GM18498 (cell line): ENCODE results near the gene SIT1.
"Not testable (repeated sequence)": the region's sequence is repeated elsewhere in the genome, so short reads cannot be mapped to it uniquely, and the experiment has no call there.

Experiments
- ATAC-seq: cut with Tn5 transposase; IDR thresholded peaks from one replicate; pipeline ENCODE4 v1.9.1; 2021; ENCODE audit warnings: mild to moderate bottlenecking, moderate library complexity; ENCODE audit not compliant: unreplicated experiment

The SIT1 gene

DNA sequence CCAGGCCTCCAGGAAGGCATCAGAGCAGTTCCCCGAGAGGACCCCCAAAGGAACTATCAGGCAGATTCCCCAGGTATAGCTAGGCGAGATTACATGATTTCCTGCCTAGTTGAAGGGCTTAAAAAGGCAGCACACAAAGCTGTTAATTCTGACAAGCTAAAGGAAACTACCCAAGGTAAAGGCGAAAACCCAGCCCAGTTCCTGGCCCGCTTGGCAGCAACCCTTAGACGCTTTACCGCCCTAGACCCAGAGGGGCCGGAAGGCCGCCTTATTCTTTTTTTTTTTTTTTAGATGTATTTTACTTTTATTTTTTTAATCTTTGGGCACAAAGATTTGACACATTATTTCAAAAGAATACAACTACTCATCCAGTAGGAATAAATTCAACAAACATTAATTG, 12.0 kb downstream of the SIT1 start:
- not testable (repeated sequence) for ATAC-seq

GRCh38 chr9:35637427-35637955, 13.2 kb downstream of the SIT1 start:
- ATAC-seq: not testable (repeated sequence)

DNA sequence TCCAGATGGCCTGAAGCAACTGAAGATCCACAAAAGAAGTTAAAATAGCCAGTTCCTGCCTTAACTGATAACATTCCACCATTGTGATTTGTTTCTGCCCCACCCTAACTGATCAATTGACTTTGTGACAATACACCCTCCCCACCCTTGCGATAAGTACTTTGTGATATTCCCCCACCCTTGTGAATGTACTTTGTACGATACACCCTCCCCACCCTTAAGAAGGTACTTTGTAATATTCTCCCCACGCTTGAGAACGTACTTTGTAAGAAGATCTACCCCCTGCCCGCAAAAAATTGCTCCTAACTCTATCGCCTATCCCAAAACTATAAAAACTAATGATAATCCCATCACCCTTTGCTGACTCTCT, 13.9 kb downstream of the SIT1 start:
- not testable (repeated sequence) for ATAC-seq

GRCh38 chr9:35636135-35636876, 14.4 kb downstream of the SIT1 start:
- no peak for ATAC-seq

- no peak for ATAC-seq
Observed at GRCh38 chr9:35635730-35636129, 15.0 kb downstream of the SIT1 start.

GRCh38 chr9:35629597-35629996, 21.1 kb downstream of the SIT1 start:
- ATAC-seq: no peak

- no peak for ATAC-seq
Observed at GRCh38 chr9:35628389-35628991, 22.2 kb downstream of the SIT1 start.

GRCh38 chr9:35627575-35627974, 23.2 kb downstream of the SIT1 start:
- ATAC-seq: no peak

DNA sequence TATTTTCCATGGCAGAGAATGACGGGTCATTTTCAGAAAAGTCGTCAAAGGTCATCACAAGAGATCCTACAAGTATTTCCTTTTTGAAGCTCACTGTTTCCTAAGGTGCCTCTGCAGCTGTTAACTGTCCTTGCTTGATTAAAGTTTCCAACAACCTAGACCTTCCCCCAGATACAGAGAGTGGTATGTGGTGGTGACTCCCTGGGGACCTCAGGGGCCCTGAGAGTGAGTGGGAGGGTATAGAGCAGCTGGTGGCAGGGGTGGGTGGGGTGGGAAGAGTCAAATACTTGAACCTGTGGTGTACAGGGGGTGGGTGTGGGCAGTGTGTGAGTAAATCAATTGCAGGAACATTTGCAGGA, 31.0 kb downstream of the SIT1 start:
- peak; percentile 56 for ATAC-seq

DNA sequence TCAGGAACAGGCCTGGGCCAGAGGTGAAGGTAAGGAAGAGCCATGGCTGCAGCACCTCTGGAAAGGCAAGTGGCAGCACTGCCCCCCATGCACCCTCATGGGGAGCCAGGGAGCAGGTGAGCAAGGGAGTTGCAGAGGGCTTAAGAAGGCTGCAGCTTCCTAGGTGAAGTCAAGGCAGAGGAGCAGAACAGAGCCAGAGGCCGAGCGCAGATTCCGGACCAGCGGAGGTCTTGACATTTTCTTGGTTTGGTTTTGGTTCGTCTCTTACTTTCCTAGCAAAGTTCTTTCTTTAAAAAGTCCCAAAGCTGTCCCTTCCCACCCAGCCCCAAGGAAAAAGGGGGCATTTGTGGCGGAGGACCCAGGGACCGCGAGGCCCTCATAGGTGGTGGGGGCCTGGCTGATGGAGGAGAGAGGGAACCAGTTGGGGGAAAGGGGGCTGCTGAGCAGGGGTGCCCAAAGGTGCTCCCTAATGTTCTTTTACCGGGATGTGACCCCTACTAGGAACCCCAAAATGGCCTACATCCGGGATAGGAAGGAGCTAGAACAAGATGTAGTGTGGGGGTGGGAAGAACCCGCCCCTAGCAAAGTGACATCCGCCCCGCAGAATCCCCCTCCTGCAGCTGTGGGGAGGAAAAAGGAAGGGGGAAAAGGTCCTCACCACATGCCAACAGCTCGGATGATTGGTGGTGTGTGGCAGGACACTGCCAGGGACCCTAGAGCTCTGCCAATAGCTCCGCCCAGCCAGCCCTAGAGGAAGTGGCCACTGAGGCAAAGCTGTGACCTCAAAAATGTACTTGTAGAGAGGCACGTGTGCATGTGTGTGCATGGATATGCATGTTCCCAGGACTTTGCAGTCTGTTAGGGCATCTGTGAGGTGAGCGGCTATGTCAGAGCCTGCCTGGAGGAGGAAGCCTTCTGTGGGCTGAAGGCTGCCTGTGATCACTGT, 31.6 kb downstream of the SIT1 start:
- peak; percentile 49 for ATAC-seq

DNA sequence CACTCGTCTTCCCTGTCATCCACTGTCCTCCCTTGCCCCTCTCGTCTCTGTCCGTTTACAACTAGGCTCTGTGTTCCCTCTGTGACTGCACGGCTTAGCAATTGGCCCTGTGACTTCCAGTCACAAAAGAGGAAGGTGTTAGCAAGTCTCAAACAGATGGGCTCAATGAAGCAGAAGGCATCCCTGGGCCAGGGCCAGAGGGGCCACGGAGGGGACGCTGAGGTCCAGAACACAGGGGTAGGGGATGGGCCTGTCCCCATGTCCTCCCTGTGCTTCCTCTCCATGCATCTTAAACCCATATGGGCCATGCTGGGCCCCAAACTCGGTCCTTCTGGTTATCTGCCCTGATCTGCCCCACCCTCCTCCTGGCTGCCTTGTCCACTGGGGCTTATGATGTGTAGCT, 32.4 kb downstream of the SIT1 start, which contains the start of gene CD72:
CD72 (minus strand) TSS at position 89 of the 403 bp plus-strand sequence. CDS start 110 bp downstream, outside the sequence.
- no peak for ATAC-seq

DNA sequence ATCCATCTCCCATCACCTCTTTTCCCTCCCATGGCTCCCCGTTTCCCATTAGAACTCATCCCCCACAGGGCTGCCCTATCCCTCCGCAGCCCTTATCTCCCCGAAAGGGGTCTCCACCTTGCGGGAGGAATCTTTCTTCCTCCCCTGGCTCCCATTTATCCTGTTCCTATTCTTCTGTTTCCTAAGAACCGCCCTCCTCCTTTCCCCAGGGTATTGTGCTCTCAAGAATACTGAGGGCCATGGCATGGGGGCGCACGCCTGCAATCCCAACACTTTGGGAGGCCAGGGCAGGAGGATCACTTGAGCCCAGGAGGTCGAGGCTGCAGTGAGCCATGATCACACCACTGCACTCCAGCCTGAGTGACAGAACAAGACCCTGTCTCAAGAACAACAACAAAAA, 33.2 kb downstream of the SIT1 start:
- ATAC-seq: no peak

- peak; percentile 38 for ATAC-seq
Observed at GRCh38 chr9:35616681-35617459, 33.9 kb downstream of the SIT1 start.

GRCh38 chr9:35615981-35616680, 34.6 kb downstream of the SIT1 start:
- no peak for ATAC-seq

GRCh38 chr9:35612843-35613242, 37.9 kb downstream of the SIT1 start:
- no peak for ATAC-seq

DNA sequence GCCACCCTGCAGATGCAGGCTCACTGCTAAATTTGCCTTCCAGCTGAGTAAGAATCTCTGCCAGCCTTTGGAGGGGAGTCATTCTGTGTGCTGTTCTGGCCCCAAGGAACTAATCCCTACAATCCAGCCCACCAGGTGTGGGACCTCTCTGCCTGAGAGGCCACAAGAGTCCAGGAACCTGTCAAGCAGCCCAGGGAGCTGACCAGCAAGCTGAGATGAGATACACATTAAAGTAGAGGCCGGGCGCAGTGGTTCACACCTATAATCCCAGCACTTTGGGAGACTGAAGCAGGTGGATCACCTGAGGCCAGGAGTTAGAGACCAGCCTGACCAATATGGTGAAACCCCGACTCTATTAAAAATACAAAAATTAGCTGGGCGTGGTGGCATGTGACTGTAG, 38.7 kb downstream of the SIT1 start:
- not testable (repeated sequence) for ATAC-seq

DNA sequence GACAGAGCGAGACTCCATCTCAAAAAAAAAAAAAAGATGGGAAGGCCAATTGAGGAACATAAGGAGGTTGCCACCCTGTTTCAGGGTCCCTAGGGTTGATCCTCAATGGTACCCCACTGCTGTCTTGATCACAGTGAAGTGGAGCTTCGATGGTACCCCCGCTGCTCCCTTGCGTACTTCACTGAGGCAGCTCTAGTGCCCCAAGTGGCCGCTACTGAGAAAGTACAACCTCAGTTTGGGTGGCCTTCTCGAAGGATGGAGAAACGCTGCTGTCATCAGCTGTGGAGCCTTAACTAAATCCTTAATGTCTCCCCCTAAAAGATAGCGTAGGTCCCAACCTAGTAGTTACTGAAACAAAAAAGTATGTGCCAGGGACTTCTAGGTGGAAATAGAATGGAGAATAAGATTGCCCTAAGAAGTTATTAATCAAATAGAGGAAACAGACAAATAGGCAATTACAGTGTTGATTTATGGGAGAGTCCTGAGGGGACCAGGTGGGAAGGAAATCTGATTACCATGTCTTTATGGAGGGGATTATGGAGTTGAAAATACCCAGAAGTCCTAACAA, 39.4 kb downstream of the SIT1 start:
- ATAC-seq: peak; percentile 57

- no peak for ATAC-seq
Observed at GRCh38 chr9:35609820-35610163, 40.9 kb downstream of the SIT1 start.

DNA sequence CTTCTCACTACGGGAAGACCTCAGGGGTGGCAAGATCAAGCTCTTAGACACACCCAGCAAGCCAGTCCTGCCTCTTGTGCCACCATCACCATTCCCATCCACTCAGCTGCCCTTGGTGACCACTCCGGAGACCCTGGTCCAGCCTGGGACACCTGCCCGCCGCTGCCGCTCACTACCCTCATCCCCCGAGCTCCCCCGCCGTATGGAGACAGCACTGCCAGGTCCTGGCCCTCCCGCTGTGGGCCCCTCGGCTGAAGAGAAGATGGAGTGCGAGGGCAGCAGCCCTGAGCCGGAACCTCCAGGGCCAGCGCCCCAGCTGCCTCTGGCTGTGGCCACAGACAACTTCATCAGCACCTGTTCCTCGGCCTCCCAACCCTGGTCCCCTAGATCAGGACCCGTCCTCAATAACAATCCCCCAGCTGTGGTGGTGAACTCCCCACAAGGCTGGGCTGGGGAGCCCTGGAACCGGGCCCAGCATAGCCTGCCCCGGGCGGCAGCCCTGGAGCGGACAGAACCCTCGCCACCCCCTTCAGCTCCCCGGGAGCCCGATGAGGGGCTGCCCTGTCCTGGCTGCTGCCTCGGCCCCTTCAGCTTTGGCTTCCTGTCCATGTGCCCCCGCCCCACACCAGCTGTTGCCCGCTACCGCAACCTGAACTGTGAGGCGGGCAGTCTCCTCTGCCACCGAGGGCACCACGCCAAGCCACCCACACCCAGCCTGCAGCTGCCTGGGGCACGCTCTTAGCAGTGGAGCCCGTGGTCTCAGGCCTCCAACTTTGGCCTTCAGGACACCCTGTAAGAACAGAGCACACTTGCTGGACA, 41.5 kb downstream of the SIT1 start:
- no peak for ATAC-seq
